Measurements from ENCODE around the gene MBD2. TPM values are rescaled to one million over a fixed set of nuclear protein-coding genes. Genes with fewer than 3 reads are reported as not detected.
"Not testable (repeated sequence)": the region's sequence is repeated elsewhere in the genome, so short reads cannot be mapped to it uniquely, and the experiment has no call there.

Gene MBD2
- total RNA-seq: 45.1 TPM
- long read RNA-seq, full-length matches to known transcripts: 39 of 42 reads
- long read RNA-seq, partial matches to known transcripts: 0 of 42 reads
- long read RNA-seq, other reads (novel, unspliced or antisense): 3 of 42 reads

DNA sequence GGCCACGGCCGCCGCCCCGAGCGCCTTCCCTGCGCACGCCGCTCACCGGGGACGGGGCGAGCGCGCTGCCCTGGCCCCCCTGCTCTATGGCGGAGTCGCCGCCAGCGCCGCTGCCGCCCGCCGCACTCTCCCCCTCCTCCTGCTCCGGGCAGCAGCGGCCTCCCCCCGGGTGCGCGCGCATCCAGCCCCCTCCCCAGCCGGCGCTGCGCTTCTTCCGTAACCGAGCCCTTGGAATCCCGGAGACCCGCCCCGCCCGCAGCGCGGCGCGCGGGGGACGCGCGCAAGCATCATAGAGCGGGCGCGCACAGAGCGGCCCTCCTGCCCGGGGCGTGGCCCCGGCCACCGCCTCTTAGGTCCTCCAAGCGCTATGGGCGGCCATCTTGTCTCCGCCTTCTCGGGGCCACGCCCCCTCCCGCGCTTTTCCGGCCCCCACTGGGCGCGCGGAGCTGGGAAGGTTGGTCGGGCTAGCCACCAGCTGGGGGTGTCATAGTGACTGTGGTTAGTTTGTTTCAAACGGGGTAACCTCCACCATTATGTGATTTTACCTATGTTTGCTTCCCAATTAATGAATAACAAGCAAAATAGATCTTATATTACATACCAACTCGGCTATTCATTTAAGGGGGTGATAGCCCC lies at the start of gene MBD2:
MBD2 (minus strand) TSS at position 291 of the 636 bp plus-strand sequence; CDS start at position 181, 110 bp downstream.
- ATAC-seq: peak; percentile 100
- DNase-seq (ENCODE audit: missing footprints): peak; percentile 98
- intact Hi-C loops (cut with DNase I): loop anchor here (1.0 to 5.0 kb wide), 2 partner anchors 45 to 57 kb away; partner anchors contain the start of gene POLI

- ATAC-seq: peak; percentile 50
- intact Hi-C loops (cut with DNase I): loop anchor here (1.0 to 10.0 kb wide), 2 partner anchors 46 to 115 kb away; partner anchors contain the start of gene MBD2
- DNase-seq (ENCODE audit: missing footprints): no peak
Observed at GRCh38 chr18:54269893-54270844, 45.7 kb upstream of the MBD2 start.

- DNase-seq (ENCODE audit: missing footprints) (no peak), ATAC-seq (no peak)
- intact Hi-C loops (cut with DNase I): loop anchor here (1.0 kb wide), 1 partner anchor 44 kb away; the partner anchor contains the start of gene MBD2
Observed at GRCh38 chr18:54268751-54269150, 44.3 kb upstream of the MBD2 start.

DNA sequence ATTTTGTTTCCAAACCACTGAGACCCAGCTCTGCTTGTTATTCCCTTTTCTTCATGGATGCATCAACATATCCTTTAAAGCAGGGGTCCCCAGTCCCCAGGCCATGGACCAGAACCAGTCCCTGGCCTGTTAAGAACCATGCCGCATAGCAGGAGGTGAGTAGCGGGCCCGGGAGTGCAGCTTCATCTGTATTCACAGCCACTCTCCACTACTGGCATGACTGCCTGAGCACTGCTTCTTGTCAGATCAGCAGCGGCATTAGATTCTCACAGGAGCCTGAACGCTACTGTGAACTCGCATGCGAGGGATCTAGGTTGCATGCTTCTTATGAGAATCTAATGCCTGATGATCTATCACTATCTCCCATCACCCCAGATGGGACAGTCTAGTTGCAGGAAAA lies 43.2 kb upstream of the MBD2 start:
- intact Hi-C loops (cut with DNase I): no loop called here
- ATAC-seq (no peak), DNase-seq (ENCODE audit: missing footprints) (no peak)

DNA sequence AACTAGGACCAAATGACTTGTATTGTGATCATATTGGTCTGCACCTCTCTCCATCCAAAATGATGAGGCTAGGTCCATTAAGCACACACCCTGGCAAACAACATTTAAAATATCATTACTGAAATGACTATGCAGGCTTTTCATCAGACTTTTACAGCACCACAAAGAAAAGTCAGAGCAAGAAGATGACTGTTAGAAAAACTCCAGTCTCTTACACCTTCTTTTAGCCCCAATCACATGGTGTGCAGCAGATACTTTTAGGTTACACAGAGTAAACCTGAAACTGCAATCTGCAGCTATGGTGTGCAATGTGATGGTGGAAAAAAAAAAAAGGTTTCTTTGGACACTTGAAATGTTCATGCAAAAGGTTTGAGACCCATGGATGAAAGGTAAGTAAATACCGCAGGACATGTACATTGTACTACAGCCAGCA lies 39.5 kb upstream of the MBD2 start:
- DNase-seq (ENCODE audit: missing footprints): no peak
- intact Hi-C loops (cut with DNase I): no loop called here
- ATAC-seq: no peak

DNA sequence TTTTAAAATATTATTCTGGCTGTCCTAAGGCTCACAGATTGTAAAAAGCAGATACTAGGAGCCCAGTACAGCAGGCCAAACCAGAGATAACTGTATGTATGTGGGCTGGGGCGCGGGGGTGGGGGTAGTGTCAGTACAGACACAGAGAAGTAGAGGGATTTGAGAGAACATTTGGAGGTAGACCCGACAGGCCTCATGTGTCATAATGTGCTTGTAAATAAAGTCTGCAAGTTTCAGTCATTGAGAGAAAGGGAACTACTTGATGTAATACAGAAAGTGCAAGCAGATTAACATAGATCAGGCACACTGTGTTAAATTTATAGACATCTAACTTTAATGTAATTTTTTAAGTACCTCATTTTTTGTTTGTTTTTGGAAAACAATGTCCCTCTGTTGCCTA lies 37.4 kb upstream of the MBD2 start:
- ATAC-seq (peak; percentile 53), DNase-seq (ENCODE audit: missing footprints) (no peak)

DNA sequence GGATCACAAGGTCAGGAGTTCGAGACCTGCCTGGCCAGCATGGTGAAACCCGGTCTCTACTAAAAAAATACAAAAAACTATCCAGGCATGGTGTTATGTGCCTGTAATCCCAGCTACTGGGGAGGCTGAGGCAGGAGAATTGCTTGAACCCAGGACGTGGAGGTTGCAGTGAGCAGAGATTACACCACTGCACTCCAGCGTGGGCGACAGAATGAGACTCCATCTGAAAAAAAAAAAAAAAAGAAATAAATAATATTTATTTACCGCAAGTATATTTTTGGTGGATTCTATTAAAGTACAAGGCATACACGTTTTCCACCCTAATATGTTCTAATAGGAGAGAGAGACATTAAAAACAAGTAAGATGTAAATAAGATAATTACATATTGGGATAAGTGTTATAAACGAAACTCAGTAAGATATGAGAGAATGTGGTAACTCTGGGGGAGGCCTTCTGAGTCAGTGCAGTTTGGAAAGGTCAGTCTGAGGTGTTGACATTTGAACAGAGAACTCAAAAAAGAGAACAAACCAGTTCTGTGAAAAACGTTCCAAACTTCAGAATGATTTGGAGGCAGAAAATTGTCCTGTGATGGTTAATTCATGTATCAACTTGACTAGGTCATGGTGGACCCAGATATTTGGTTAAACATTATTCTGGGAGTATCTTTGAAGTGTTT lies 36.1 kb upstream of the MBD2 start:
- ATAC-seq (peak; percentile 74), DNase-seq (ENCODE audit: missing footprints) (no peak)
- intact Hi-C loops (cut with DNase I): no loop called here

More for the DNA sequence above, 37.4 kb upstream of the MBD2 start:
- intact Hi-C loops (cut with DNase I): no loop called here

DNA sequence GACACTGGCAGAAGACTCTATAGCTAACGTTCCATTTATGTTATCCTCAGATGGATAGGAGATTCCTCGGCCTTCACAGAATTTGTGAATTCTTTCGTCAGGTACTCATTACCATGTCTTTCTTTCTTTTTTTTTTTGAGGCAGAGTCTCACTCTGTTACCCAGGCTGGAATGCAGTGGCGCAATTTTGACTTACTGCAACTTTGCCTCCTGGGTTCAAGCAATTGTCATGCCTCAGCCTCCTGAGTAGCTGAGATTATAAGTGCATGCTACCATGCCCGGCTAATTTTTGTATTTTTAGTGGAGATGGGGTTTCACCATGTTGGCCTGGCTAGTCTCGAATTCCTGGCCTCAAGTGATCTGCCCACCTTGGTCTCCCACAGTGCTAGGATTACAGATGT lies 33.3 kb upstream of the MBD2 start:
- ATAC-seq: not testable (repeated sequence)

GRCh38 chr18:54257015-54257414 lies 32.5 kb upstream of the MBD2 start:
- intact Hi-C loops (cut with DNase I): no loop called here
- ATAC-seq: peak; percentile 56

More for the DNA sequence above, 33.3 kb upstream of the MBD2 start:
- DNase-seq (ENCODE audit: missing footprints); intact Hi-C loops (cut with DNase I): not testable (repeated sequence)

GRCh38 chr18:54255141-54255540 lies 30.7 kb upstream of the MBD2 start:
- DNase-seq (ENCODE audit: missing footprints) (no peak), ATAC-seq (no peak)
- intact Hi-C loops (cut with DNase I): no loop called here

More at GRCh38 chr18:54257015-54257414, 32.5 kb upstream of the MBD2 start:
- no peak for DNase-seq (ENCODE audit: missing footprints)

GRCh38 chr18:54254265-54254758 lies 29.8 kb upstream of the MBD2 start:
- ATAC-seq: peak; percentile 51
- intact Hi-C loops (cut with DNase I): no loop called here
- no peak for DNase-seq (ENCODE audit: missing footprints)

- intact Hi-C loops (cut with DNase I): no loop called here
- ATAC-seq: no peak
- no peak for DNase-seq (ENCODE audit: missing footprints)
Observed at GRCh38 chr18:54251606-54252390, 27.3 kb upstream of the MBD2 start.

DNA sequence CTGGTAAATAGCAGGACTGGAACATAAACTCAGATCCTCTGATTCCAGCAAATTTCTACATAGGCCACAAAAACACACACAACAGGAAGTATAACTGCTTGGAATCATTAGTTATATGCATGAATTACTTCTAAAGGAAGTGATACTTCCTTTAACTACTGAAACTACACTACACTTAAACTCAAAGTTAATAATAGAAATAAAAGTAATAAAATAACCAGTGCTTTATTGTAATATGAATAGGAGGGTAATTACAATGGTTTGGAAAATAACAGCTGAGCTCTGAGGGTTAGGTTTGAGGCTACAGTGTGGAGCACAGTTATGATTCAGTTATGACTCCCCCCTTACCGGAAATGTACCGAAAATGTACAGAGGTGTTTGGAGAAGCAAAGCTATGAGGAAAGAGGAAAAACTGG lies 26.4 kb upstream of the MBD2 start:
- ATAC-seq (no peak), DNase-seq (ENCODE audit: missing footprints) (no peak)
- intact Hi-C loops (cut with DNase I): no loop called here

DNA sequence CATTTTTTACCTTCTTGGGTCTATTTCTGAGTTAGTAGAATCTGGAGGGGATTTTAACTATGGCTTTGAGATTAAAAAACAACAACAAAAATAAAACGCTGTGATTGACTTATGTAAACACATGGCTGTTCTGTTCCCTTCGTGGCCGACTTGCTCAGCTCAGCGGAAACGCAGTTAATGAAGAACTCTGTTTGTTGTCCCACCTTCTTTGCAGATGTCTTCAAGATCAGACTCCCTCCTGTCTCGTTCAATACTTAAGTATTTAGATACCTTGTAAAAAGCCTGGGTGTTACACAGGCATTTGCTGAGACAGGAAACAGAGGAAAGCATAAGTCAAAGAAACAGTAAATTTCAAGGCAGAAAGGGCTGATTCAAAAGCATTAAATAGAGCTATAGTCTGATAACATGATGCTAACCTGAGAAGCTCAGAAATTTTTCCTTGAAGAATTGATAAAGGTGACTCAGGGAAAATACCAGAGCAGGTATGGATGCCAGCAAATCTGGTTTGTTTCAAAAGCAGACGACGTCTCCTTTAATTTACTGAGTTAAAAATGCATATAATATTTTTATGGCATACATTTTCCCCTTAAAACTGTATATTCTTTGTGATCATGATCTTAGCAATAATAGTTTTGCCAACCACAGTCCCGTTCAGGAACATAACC lies 23.2 kb upstream of the MBD2 start:
- intact Hi-C loops (cut with DNase I): no loop called here
- ATAC-seq: no peak
- no peak for DNase-seq (ENCODE audit: missing footprints)

DNA sequence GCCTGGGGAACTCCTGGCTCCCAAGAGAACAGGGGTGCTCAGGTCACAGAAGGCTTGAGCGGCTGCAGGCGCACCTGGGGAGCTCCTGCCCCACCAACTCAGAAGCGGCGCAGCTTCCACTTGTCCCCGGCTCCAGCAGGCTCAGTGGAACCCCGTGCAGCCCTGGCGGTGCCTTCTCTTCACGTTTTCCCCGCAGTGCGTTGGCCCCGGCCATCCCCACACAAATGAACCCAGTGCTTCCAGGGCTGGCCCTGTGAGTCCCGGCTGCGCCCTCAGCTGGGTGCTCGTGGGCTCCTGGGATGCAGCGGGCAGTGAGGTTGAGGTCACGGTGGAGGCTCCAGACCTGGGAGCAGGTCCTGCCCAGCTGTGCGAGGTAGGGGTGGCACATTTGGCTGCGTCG lies 17.9 kb upstream of the MBD2 start:
- intact Hi-C loops (cut with DNase I): no loop called here
- DNase-seq (ENCODE audit: missing footprints) (no peak), ATAC-seq (no peak)

GRCh38 chr18:54241483-54241882 lies 17.0 kb upstream of the MBD2 start:
- intact Hi-C loops (cut with DNase I): no loop called here
- ATAC-seq: no peak
- DNase-seq (ENCODE audit: missing footprints): no peak

- intact Hi-C loops (cut with DNase I): no loop called here
- ATAC-seq (no peak), DNase-seq (ENCODE audit: missing footprints) (no peak)
Observed at GRCh38 chr18:54240629-54241107, 16.2 kb upstream of the MBD2 start.
